Stimulated activated CD8-positive, alpha-beta memory T cell treated with anti-CD3 and anti-CD28 coated beads, Interleukin-2, amount 100 ng/mL, for 1 hour (primary cell): ENCODE results near the gene DUSP2.

ENCODE experiments used
- DNase-seq, 2 donors: peaks; one replicate each; pipeline ENCODE4 v3.0.0-alpha.2; 2020; ENCODE audit warnings: low read depth in 2 of 2

The DUSP2 gene

GRCh38 chr2:96131813-96132745 is 13.2 kb downstream of the DUSP2 start:
- no peak for DNase-seq

- no peak for DNase-seq
These were observed 14.0 kb downstream of the DUSP2 start for GRCh38 chr2:96131152-96131812.

GRCh38 chr2:96130483-96130882 is 14.8 kb downstream of the DUSP2 start:
- no peak for DNase-seq

- no peak for DNase-seq
These were observed 15.6 kb downstream of the DUSP2 start for GRCh38 chr2:96129528-96130120.

- no peak for DNase-seq
These were observed 16.8 kb downstream of the DUSP2 start for GRCh38 chr2:96128456-96128855.

- no peak for DNase-seq
These were observed 20.6 kb downstream of the DUSP2 start for GRCh38 chr2:96124406-96125265.

- DNase-seq = no peak
These were observed 21.3 kb downstream of the DUSP2 start for GRCh38 chr2:96123936-96124335.

- no peak for DNase-seq
These were observed 21.9 kb downstream of the DUSP2 start for GRCh38 chr2:96123290-96123689.

- no peak for DNase-seq
These were observed 22.8 kb downstream of the DUSP2 start for GRCh38 chr2:96122391-96122790.

- no peak for DNase-seq
These were observed 23.8 kb downstream of the DUSP2 start for GRCh38 chr2:96121414-96121813.

- DNase-seq = no peak
These were observed 24.2 kb downstream of the DUSP2 start for GRCh38 chr2:96120991-96121390.

- no peak for DNase-seq
These were observed 25.0 kb downstream of the DUSP2 start for GRCh38 chr2:96120091-96120720.

- no peak for DNase-seq
These were observed 25.9 kb downstream of the DUSP2 start for GRCh38 chr2:96119389-96119751.

- DNase-seq = no peak
These were observed 26.4 kb downstream of the DUSP2 start for GRCh38 chr2:96118698-96119388.

GRCh38 chr2:96117701-96118588 is 27.3 kb downstream of the DUSP2 start:
- no peak for DNase-seq

GRCh38 chr2:96116879-96117533 is 28.2 kb downstream of the DUSP2 start:
- DNase-seq = peak in 1 of 2 donors; percentile 32

GRCh38 chr2:96116424-96116878 is 28.8 kb downstream of the DUSP2 start, which contains the start of gene ADRA2B:
TSS of gene ADRA2B (minus strand) at chr2:96116571. CDS start at chr2:96116149, 422 bp downstream.
- peak; percentile 52 to 70 for DNase-seq

- DNase-seq = no peak
These were observed 29.4 kb downstream of the DUSP2 start for GRCh38 chr2:96115631-96116423.
